Breast epithelium (tissue), 3 donors: ENCODE measurements around the gene DBP.

ENCODE experiments used
- CTCF ChIP-seq, 3 donors: fragments of 450-650 bp; IDR thresholded peaks; one replicate each; pipeline ENCODE4 v1.5.1; 2016 to 2017; ENCODE audit warnings: antibody characterized with exemption in 3 of 3, mild to moderate bottlenecking in 3 of 3, moderate library complexity in 3 of 3
- POLR2A ChIP-seq: fragments of 450-650 bp; IDR thresholded peaks from one replicate; pipeline ENCODE4 v1.6.1; 2016; ENCODE audit warnings: antibody characterized with exemption, mild to moderate bottlenecking, moderate library complexity
- POLR2AphosphoS5 ChIP-seq, 3 donors: sonication (generic); formaldehyde crosslinking; IDR thresholded peaks; one replicate each; pipeline ENCODE4 v1.6.1; 2017; ENCODE audit warnings: antibody characterized with exemption in 3 of 3

GRCh38 chr19:48616491-48617056 lies 20.6 kb downstream of the DBP start:
- TF ChIP-seq CTCF (IDR thresholded peaks at IDR 0.05) (no peak), POLR2A (no peak), POLR2AphosphoS5 (IDR thresholded peaks at IDR 0.05) (no peak)
